ENCODE results near the gene MMP8. TPM values are rescaled to one million over a fixed set of nuclear protein-coding genes. Genes with fewer than 3 reads are reported as not detected.
"Not testable (repeated sequence)": the region's sequence is repeated elsewhere in the genome, so short reads cannot be mapped to it uniquely, and the experiment has no call there.

MMP8 gene
- total RNA-seq, 4 donors from 2014 or later, result 0.13 to 0.46 (median 0.24) TPM; not detected in 1

- Histone ChIP-seq H3K4me3 (no peak overlapping the region), H3K9me3 (no peaks in the 10 kb centered on the region), H3K27me3 (no peaks in the 10 kb centered on the region), H3K4me1 (no peaks in the 10 kb centered on the region), H3K27ac (no peak overlapping the region), H3K36me3 (no peaks in the 10 kb centered on the region)
- ATAC-seq, result no peak
- intact Hi-C loops (cut with DNase I; ENCODE audit: low total_unique reads) (no loop called here), in situ Hi-C loops (cut with MboI; ENCODE audit: low sequenced_read_pairs in 4 of 4) (loop anchor here in 1 of 4 donors (25.0 kb wide), 1 partner anchor 188 kb away; no protein-coding TSS in a partner anchor)
- no peak for DNase-seq
- TF ChIP-seq CTCF (IDR thresholded peaks at IDR 0.05 in 4 of 5, conservative IDR thresholded peaks at IDR 0.05 in 1 of 5), result no peak
- no peak for TF ChIP-seq POLR2A (IDR thresholded peaks at IDR 0.05)
Observed at GRCh38 chr11:102749101-102749722, 24.5 kb upstream of the MMP8 start.

- H3K27ac ChIP-seq; H3K9me3 ChIP-seq; DNase-seq; intact Hi-C loops (cut with DNase I; ENCODE audit: low total_unique reads); ATAC-seq; H3K27me3 ChIP-seq; H3K36me3 ChIP-seq; H3K4me3 ChIP-seq; H3K4me1 ChIP-seq: not testable (repeated sequence)
- in situ Hi-C loops (cut with MboI; ENCODE audit: low sequenced_read_pairs in 4 of 4), result loop anchor here in 1 of 4 donors (25.0 kb wide), 1 partner anchor 190 kb away; no protein-coding TSS in a partner anchor
Observed at GRCh38 chr11:102746746-102747578, 22.2 kb upstream of the MMP8 start.

- H3K36me3 ChIP-seq, result no peaks in the 10 kb centered on the region
- ATAC-seq, result no peak
- DNase-seq, result no peak
- no peaks in the 10 kb centered on the region for H3K9me3 ChIP-seq
- no peaks in the 10 kb centered on the region for H3K27me3 ChIP-seq
- H3K4me3 ChIP-seq, result no peak overlapping the region
- H3K27ac ChIP-seq, result no peak overlapping the region
- TF ChIP-seq CTCF (IDR thresholded peaks at IDR 0.05 in 4 of 5, conservative IDR thresholded peaks at IDR 0.05 in 1 of 5) (no peak), POLR2A (IDR thresholded peaks at IDR 0.05) (no peak)
- no peaks in the 10 kb centered on the region for H3K4me1 ChIP-seq
- intact Hi-C loops (cut with DNase I; ENCODE audit: low total_unique reads) (no loop called here), in situ Hi-C loops (cut with MboI; ENCODE audit: low sequenced_read_pairs in 4 of 4) (loop anchor here in 1 of 4 donors (25.0 kb wide), 1 partner anchor 203 kb away; no protein-coding TSS in a partner anchor)
Observed at GRCh38 chr11:102734650-102735049, 9.9 kb upstream of the MMP8 start.

- H3K9me3 ChIP-seq, result no peaks in the 10 kb centered on the region
- H3K36me3 ChIP-seq, result no peaks in the 10 kb centered on the region
- H3K4me1 ChIP-seq, result no peaks in the 10 kb centered on the region
- H3K27me3 ChIP-seq, result no peaks in the 10 kb centered on the region
- intact Hi-C loops (cut with DNase I; ENCODE audit: low total_unique reads) (no loop called here), in situ Hi-C loops (cut with MboI; ENCODE audit: low sequenced_read_pairs in 4 of 4) (loop anchor here in 1 of 4 donors (25.0 kb wide), 1 partner anchor 204 kb away; no protein-coding TSS in a partner anchor)
- H3K27ac ChIP-seq, result no peak overlapping the region
- TF ChIP-seq POLR2A (IDR thresholded peaks at IDR 0.05), result no peak
- TF ChIP-seq CTCF (IDR thresholded peaks at IDR 0.05 in 4 of 5, conservative IDR thresholded peaks at IDR 0.05 in 1 of 5), result peak in 1 of 5 experiments; percentile 44
- H3K4me3 ChIP-seq, result no peak overlapping the region
- ATAC-seq (no peak), DNase-seq (no peak)
Observed at GRCh38 chr11:102733232-102733875, 8.6 kb upstream of the MMP8 start.

GRCh38 chr11:102730944-102731343, 6.2 kb upstream of the MMP8 start:
- not testable (repeated sequence) for ATAC-seq

More at GRCh38 chr11:102730944-102731343, 6.2 kb upstream of the MMP8 start:
- H3K4me1 ChIP-seq; H3K27me3 ChIP-seq; H3K36me3 ChIP-seq; H3K4me3 ChIP-seq; H3K9me3 ChIP-seq; H3K27ac ChIP-seq; intact Hi-C loops (cut with DNase I; ENCODE audit: low total_unique reads); DNase-seq: not testable (repeated sequence)
- in situ Hi-C loops (cut with MboI; ENCODE audit: low sequenced_read_pairs in 4 of 4), result loop anchor here in 1 of 4 donors (25.0 kb wide), 1 partner anchor 206 kb away; no protein-coding TSS in a partner anchor

All from gastrocnemius medialis (tissue), 4 donors.